ENCODE measurements around the gene ZNF559.

- no peak for TF ChIP-seq POLR2AphosphoS5 (IDR thresholded peaks at IDR 0.05; ENCODE audit: low read depth, low read length)
- TF ChIP-seq POLR2A (IDR thresholded peaks at IDR 0.05; ENCODE audit: low read depth, low read length) = no peak
- no peak for TF ChIP-seq TAF1 (IDR thresholded peaks at IDR 0.05; ENCODE audit: borderline replicate concordance, low read depth, low read length)
Observed at GRCh38 chr19:9381361-9381785, 57.4 kb downstream of the ZNF559 start.
